Keratinocyte (primary cell): ENCODE results near the gene TERT. TPM values are rescaled to one million over a fixed set of nuclear protein-coding genes. Genes with fewer than 3 reads are reported as not detected.

Experiments
- DNase-seq: peaks from one replicate; pipeline ENCODE4 v3.0.0-alpha.2; 2011; ENCODE audit warnings: low read depth, missing footprints, low spot score
- FAIRE-seq: peaks from 2 replicates; lab custom pipeline; 2011; peaks lifted over from hg19 to GRCh38; lab: Jason Lieb, UNC
- H2AFZ ChIP-seq: 2 replicates; pipeline ENCODE4 v1.6.0; 2012; ENCODE audit warnings: low read length, control low read depth, inconsistent platforms; ENCODE audit not compliant: control insufficient read depth
- H3K27ac ChIP-seq: 2 replicates; pipeline ENCODE4 v1.5.1; 2011; ENCODE audit warnings: low read length; ENCODE audit not compliant: control insufficient read depth, insufficient read depth
- H3K27me3 ChIP-seq: 3 replicates; pipeline ENCODE4 v1.6.0; 2011; ENCODE audit warnings: low read length; ENCODE audit not compliant: control insufficient read depth, insufficient read depth; ENCODE audit errors: extremely low read depth
- H3K36me3 ChIP-seq, 2 experiments: 2 replicates in 1 of 2; 3 replicates in 1 of 2; pipeline ENCODE4 v1.5.1; 2011; ENCODE audit warnings: low read length in 2 of 2, mild to moderate bottlenecking in 1 of 2; ENCODE audit not compliant: control insufficient read depth in 2 of 2, insufficient read depth in 2 of 2; ENCODE audit errors: extremely low read depth in 1 of 2
- H3K4me1 ChIP-seq: 3 replicates; pipeline ENCODE4 v1.5.1; 2011; ENCODE audit warnings: low read length; ENCODE audit not compliant: control insufficient read depth, insufficient read depth; ENCODE audit errors: extremely low read depth
- H3K4me2 ChIP-seq: 3 replicates; pipeline ENCODE4 v1.6.0; 2011; ENCODE audit warnings: low read depth, low read length; ENCODE audit not compliant: control insufficient read depth, insufficient read depth; ENCODE audit errors: extremely low read depth
- H3K4me3 ChIP-seq, 3 experiments: fragments of 200-600 bp in 1 of 3; sonication (generic) in 1 of 3; 2 replicates in 2 of 3; 3 replicates in 1 of 3; pipeline ENCODE4 v1.5.1; 2011 to 2016; ENCODE audit warnings: low read length in 3 of 3, mild to moderate bottlenecking in 3 of 3, control low read depth in 2 of 3, inconsistent platforms in 1 of 3, low read depth in 1 of 3, mixed read lengths in 1 of 3, mixed run types in 1 of 3, moderate library complexity in 1 of 3; ENCODE audit not compliant: control insufficient read depth in 2 of 3, insufficient read depth in 2 of 3; ENCODE audit errors: extremely low read depth in 1 of 3
- H3K79me2 ChIP-seq: 2 replicates; pipeline ENCODE4 v1.6.0; 2012; ENCODE audit warnings: low read length; ENCODE audit not compliant: control insufficient read depth, insufficient read depth
- H3K9ac ChIP-seq: 3 replicates; pipeline ENCODE4 v1.6.0; 2011; ENCODE audit warnings: low read length; ENCODE audit not compliant: control insufficient read depth, insufficient read depth; ENCODE audit errors: extremely low read depth
- H3K9me1 ChIP-seq: 3 replicates; pipeline ENCODE4 v1.6.0; 2011; ENCODE audit warnings: low read length; ENCODE audit not compliant: control insufficient read depth, insufficient read depth; ENCODE audit errors: extremely low read depth
- H3K9me3 ChIP-seq: 2 replicates; pipeline ENCODE4 v1.5.1; 2012; ENCODE audit warnings: low read depth, low read length; ENCODE audit not compliant: control insufficient read depth
- H4K20me1 ChIP-seq: 3 replicates; pipeline ENCODE4 v1.6.0; 2011; ENCODE audit warnings: low read length; ENCODE audit not compliant: control insufficient read depth, insufficient read depth; ENCODE audit errors: extremely low read depth
- EZH2 ChIP-seq: IDR thresholded peaks from one replicate; pipeline ENCODE4 v1.6.1; 2012; ENCODE audit warnings: inconsistent platforms, mild to moderate bottlenecking, low read length, moderate library complexity
- dilution Hi-C: fragments of 300-500 bp; cut with MboI; formaldehyde crosslinking; loops from one replicate; pipeline ENCODE4 v1.7.0; 2020; ENCODE audit warnings: low sequenced_read_pairs; ENCODE audit not compliant: extremely low pct_ligation_motif_present
- polyA plus RNA-seq, 5 experiments: library from polyadenylated mRNA; depleted of rRNA in 3 of 5; stranded (reverse) in 3 of 5; stranded (forward) in 1 of 5; unstranded in 1 of 5; fragments of >200 nt; gene quantifications; 1 replicate in 1 of 5; 2 replicates in 3 of 5; 3 replicates in 1 of 5; pipeline versions ENCODE4 v1.2.1 to v1.2.3, GENCODE V29; 2011 to 2012; ENCODE audit warnings: missing spikeins in 2 of 5, low read depth in 1 of 5, low replicate concordance in 1 of 5
- TF ChIP-seq, protein P1 (sequence below), 3 experiments: IDR thresholded peaks in 1 of 3; conservative IDR thresholded peaks in 1 of 3; optimal IDR thresholded peaks in 1 of 3; 2 replicates in 2 of 3; 3 replicates in 1 of 3; pipeline versions ENCODE3 to v1.5.1; 2011; ENCODE audit warnings: low read length in 3 of 3, mild to moderate bottlenecking in 3 of 3, moderate library complexity in 2 of 3, control low read depth in 1 of 3, inconsistent platforms in 1 of 3; ENCODE audit not compliant: insufficient read depth in 2 of 3; ENCODE audit errors: extremely low read depth in 1 of 3

TERT gene
- polyA plus RNA-seq, 1 donor (not counting 4 experiments of a cell fraction or from before 2014, with no cell fraction given) = not detected

DNA sequence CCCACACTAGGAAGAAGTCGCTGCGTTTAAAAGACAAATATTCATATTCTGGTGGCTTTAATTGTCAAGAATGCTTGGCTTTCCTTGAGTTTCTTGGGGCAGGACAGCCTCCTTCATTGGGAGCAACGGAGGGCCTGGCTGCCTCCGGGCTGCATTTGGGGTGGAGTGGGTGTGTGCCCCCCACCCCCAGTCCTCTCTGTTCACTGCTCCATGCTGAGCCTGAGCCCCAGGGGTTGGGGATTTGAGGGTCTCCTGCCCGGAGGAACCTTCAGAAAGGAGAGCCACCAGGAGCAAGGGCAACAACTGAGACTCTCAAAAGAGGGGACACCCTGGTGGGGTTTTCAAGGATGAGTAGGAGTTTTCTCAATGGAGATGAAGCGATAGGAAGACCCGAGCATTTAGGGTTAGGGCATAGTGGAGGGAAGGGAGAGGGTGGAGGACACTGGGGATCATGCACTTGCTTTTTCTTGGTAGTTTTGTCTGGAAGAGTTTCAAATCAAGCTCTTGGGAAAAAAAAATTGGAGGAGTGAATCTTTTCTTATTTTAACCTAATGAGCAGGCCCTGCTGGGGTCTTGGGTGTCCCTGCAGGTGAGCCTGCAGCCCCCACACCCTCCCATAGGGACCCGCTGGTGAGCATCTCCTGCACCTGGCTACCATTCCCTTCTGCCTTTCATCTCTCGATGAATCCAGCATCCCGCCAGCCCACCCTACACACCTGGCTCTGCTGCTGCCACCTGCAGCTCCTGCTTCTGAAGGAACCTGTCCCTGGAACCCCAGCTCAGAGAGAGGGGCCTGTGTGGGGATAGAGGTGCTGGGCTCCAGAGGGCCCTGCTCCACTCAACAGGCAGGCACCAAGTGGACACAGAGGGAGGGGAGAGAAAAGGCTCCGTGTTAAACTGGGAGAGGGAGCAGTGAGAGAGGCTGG, 89.3 kb downstream of the TERT start:
- peaks cover 34% of the 10 kb centered on the region for H3K27me3 ChIP-seq
- no peak overlapping the region for H2AFZ ChIP-seq
- no peaks in the 10 kb centered on the region for H3K36me3 ChIP-seq
- H3K27ac ChIP-seq = no peak overlapping the region
- H3K9me1 ChIP-seq = no peaks in the 10 kb centered on the region
- TF ChIP-seq EZH2 = no peak
- TF ChIP-seq, protein P1, sequence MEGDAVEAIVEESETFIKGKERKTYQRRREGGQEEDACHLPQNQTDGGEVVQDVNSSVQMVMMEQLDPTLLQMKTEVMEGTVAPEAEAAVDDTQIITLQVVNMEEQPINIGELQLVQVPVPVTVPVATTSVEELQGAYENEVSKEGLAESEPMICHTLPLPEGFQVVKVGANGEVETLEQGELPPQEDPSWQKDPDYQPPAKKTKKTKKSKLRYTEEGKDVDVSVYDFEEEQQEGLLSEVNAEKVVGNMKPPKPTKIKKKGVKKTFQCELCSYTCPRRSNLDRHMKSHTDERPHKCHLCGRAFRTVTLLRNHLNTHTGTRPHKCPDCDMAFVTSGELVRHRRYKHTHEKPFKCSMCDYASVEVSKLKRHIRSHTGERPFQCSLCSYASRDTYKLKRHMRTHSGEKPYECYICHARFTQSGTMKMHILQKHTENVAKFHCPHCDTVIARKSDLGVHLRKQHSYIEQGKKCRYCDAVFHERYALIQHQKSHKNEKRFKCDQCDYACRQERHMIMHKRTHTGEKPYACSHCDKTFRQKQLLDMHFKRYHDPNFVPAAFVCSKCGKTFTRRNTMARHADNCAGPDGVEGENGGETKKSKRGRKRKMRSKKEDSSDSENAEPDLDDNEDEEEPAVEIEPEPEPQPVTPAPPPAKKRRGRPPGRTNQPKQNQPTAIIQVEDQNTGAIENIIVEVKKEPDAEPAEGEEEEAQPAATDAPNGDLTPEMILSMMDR (optimal IDR thresholded peaks at IDR 0.05 in 1 of 3, IDR thresholded peaks at IDR 0.05 in 1 of 3, conservative IDR thresholded peaks at IDR 0.05 in 1 of 3; ENCODE audit: extremely low read depth in 1 of 3, insufficient read depth in 2 of 3, low read length in 3 of 3) = no peak
- H3K4me3 ChIP-seq = no peak overlapping the region
- no peaks in the 10 kb centered on the region for H3K79me2 ChIP-seq
- H3K9ac ChIP-seq = no peak overlapping the region
- H4K20me1 ChIP-seq = no peaks in the 10 kb centered on the region
- DNase-seq = no peak
- dilution Hi-C loops = no loop called here
- H3K9me3 ChIP-seq = no peaks in the 10 kb centered on the region
- no peak overlapping the region for H3K4me2 ChIP-seq
- no peaks in the 10 kb centered on the region for H3K4me1 ChIP-seq
- no peak for FAIRE-seq

DNA sequence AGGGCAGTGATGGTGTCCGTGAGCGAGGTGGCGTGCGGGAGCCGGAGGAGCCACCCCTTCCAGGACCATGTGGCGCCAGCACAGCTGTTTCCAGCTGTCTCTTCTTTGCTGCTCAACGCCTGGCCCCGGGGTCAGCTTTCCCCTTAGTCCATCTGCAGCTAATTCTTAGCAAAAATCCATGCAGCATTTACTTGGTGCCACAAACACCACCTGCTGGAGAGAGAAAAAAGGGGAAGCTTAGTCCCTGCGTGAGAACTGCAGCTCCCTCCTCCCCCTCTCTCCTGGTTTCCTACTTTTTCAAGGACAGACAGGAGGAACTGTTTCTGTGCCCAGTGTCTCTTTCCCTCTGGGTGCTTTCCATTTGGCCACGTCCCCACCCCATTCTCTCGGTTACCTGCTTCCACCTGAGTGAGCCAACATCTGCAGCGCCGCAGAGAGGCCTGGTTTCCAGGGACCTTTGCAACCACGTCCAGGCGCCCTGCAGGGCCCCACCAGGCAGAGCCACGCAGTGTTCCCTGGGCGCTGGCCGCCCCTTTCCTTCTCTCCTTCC, 90.1 kb downstream of the TERT start:
- TF ChIP-seq, protein P1 (optimal IDR thresholded peaks at IDR 0.05 in 1 of 3, IDR thresholded peaks at IDR 0.05 in 1 of 3, conservative IDR thresholded peaks at IDR 0.05 in 1 of 3; ENCODE audit: extremely low read depth in 1 of 3, insufficient read depth in 2 of 3, low read length in 3 of 3) = peak in 2 of 3 experiments; percentile 35 to 44
- no peak for TF ChIP-seq EZH2
- DNase-seq (no peak), FAIRE-seq (no peak)
- H2AFZ ChIP-seq = no peak overlapping the region
- H3K27me3 ChIP-seq = peaks cover 36% of the 10 kb centered on the region
- no peaks in the 10 kb centered on the region for H3K4me1 ChIP-seq
- H3K27ac ChIP-seq = no peak overlapping the region
- H3K79me2 ChIP-seq = no peaks in the 10 kb centered on the region
- no peak overlapping the region for H3K4me3 ChIP-seq
- dilution Hi-C loops = no loop called here
- H3K36me3 ChIP-seq = no peaks in the 10 kb centered on the region
- H4K20me1 ChIP-seq = no peaks in the 10 kb centered on the region
- H3K9me1 ChIP-seq = no peaks in the 10 kb centered on the region
- H3K9ac ChIP-seq = no peak overlapping the region
- no peaks in the 10 kb centered on the region for H3K9me3 ChIP-seq
- H3K4me2 ChIP-seq = no peak overlapping the region
